ENCODE measurements around the gene ZNF138. TPM values are rescaled to one million over a fixed set of nuclear protein-coding genes. Genes with fewer than 3 reads are reported as not detected.

Gene ZNF138
- total RNA-seq, 1 experiment from 2014 or later, result 21.4 TPM

DNA sequence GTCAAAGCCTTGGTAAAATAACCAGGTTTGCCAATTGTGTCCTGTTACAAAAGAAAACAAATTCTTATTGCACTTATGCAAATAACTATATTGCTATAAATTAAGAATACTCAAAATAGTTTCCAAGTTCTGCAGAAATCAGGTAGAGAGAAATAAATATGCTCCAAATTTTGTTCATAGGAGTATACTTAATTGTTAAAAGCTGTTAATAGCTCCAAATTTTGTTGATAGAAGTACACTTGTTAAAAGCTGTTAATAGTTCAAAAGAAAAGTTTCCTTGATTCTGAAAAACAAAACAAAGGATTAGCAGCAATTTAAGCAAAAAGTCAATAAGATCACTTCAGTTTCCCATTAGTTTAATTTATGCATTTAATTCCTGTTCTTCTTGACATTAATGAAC, 46.4 kb upstream of the ZNF138 start (continued):
- TF ChIP-seq, protein P1, sequence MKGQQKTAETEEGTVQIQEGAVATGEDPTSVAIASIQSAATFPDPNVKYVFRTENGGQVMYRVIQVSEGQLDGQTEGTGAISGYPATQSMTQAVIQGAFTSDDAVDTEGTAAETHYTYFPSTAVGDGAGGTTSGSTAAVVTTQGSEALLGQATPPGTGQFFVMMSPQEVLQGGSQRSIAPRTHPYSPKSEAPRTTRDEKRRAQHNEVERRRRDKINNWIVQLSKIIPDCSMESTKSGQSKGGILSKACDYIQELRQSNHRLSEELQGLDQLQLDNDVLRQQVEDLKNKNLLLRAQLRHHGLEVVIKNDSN (CRISPR knock-in tag; IDR thresholded peaks at IDR 0.05), result no peak
- TF ChIP-seq, protein P2, sequence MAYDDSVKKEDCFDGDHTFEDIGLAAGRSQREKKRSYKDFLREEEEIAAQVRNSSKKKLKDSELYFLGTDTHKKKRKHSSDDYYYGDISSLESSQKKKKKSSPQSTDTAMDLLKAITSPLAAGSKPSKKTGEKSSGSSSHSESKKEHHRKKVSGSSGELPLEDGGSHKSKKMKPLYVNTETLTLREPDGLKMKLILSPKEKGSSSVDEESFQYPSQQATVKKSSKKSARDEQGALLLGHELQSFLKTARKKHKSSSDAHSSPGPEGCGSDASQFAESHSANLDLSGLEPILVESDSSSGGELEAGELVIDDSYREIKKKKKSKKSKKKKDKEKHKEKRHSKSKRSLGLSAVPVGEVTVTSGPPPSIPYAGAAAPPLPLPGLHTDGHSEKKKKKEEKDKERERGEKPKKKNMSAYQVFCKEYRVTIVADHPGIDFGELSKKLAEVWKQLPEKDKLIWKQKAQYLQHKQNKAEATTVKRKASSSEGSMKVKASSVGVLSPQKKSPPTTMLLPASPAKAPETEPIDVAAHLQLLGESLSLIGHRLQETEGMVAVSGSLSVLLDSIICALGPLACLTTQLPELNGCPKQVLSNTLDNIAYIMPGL (CRISPR knock-in tag; IDR thresholded peaks at IDR 0.05), result no peak
- TF ChIP-seq, protein P3, sequence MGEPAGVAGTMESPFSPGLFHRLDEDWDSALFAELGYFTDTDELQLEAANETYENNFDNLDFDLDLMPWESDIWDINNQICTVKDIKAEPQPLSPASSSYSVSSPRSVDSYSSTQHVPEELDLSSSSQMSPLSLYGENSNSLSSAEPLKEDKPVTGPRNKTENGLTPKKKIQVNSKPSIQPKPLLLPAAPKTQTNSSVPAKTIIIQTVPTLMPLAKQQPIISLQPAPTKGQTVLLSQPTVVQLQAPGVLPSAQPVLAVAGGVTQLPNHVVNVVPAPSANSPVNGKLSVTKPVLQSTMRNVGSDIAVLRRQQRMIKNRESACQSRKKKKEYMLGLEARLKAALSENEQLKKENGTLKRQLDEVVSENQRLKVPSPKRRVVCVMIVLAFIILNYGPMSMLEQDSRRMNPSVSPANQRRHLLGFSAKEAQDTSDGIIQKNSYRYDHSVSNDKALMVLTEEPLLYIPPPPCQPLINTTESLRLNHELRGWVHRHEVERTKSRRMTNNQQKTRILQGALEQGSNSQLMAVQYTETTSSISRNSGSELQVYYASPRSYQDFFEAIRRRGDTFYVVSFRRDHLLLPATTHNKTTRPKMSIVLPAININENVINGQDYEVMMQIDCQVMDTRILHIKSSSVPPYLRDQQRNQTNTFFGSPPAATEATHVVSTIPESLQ (CRISPR knock-in tag; IDR thresholded peaks at IDR 0.05), result no peak
- TF ChIP-seq, protein P4, sequence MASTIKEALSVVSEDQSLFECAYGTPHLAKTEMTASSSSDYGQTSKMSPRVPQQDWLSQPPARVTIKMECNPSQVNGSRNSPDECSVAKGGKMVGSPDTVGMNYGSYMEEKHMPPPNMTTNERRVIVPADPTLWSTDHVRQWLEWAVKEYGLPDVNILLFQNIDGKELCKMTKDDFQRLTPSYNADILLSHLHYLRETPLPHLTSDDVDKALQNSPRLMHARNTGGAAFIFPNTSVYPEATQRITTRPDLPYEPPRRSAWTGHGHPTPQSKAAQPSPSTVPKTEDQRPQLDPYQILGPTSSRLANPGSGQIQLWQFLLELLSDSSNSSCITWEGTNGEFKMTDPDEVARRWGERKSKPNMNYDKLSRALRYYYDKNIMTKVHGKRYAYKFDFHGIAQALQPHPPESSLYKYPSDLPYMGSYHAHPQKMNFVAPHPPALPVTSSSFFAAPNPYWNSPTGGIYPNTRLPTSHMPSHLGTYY (CRISPR knock-in tag; IDR thresholded peaks at IDR 0.05), result no peak
- TF ChIP-seq TP53 (CRISPR knock-in tag; IDR thresholded peaks at IDR 0.05), result no peak

DNA sequence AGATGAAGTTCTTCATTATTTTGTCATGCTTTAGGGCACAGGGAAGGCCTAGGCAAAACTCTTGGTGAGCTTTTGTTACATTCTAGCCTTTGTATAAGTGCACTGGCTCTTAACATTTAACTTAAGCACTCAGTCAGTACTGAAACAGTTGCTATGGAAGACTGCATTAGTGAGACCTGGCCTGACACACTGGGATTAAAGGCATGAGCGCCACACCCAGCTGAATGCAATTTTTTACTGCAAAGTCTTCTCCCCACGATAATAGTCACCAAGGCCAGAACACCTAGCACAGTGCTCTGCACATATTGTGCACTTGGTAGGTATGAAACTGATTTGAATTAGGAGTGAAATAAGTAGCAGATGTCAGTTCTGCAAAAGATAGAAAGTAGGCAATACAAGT, 41.2 kb upstream of the ZNF138 start:
- CTCF ChIA-PET, result no interaction called here
- Mint-ChIP-seq H3K27ac (no peak overlapping the region), H3K4me3 (no peak overlapping the region), H3K27me3 (ENCODE audit: low read depth) (no peaks in the 10 kb centered on the region; the same call in 1 of the 2 replicates), H3K9me3 (peaks cover 56% of the 10 kb centered on the region), H3K4me1 (no peaks in the 10 kb centered on the region), H3K36me3 (peaks cover 37% of the 10 kb centered on the region)
- ATAC-seq (no peak), DNase-seq (ENCODE audit: low spot score) (no peak)
- POLR2A ChIA-PET, result no interaction called here
- TF ChIP-seq, protein P5, sequence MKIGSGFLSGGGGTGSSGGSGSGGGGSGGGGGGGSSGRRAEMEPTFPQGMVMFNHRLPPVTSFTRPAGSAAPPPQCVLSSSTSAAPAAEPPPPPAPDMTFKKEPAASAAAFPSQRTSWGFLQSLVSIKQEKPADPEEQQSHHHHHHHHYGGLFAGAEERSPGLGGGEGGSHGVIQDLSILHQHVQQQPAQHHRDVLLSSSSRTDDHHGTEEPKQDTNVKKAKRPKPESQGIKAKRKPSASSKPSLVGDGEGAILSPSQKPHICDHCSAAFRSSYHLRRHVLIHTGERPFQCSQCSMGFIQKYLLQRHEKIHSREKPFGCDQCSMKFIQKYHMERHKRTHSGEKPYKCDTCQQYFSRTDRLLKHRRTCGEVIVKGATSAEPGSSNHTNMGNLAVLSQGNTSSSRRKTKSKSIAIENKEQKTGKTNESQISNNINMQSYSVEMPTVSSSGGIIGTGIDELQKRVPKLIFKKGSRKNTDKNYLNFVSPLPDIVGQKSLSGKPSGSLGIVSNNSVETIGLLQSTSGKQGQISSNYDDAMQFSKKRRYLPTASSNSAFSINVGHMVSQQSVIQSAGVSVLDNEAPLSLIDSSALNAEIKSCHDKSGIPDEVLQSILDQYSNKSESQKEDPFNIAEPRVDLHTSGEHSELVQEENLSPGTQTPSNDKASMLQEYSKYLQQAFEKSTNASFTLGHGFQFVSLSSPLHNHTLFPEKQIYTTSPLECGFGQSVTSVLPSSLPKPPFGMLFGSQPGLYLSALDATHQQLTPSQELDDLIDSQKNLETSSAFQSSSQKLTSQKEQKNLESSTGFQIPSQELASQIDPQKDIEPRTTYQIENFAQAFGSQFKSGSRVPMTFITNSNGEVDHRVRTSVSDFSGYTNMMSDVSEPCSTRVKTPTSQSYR (CRISPR knock-in tag; IDR thresholded peaks at IDR 0.05), result no peak
- TF ChIP-seq ZNF416 (CRISPR knock-in tag; IDR thresholded peaks at IDR 0.05) (no peak), FOXK1 (CRISPR knock-in tag; IDR thresholded peaks at IDR 0.05) (no peak), OVOL2 (CRISPR knock-in tag; IDR thresholded peaks at IDR 0.05; ENCODE audit: borderline replicate concordance) (no peak), ZNF121 (CRISPR knock-in tag; IDR thresholded peaks at IDR 0.05) (no peak), NFE2L1 (CRISPR knock-in tag; IDR thresholded peaks at IDR 0.05) (no peak)
- TF ChIP-seq, protein P6, sequence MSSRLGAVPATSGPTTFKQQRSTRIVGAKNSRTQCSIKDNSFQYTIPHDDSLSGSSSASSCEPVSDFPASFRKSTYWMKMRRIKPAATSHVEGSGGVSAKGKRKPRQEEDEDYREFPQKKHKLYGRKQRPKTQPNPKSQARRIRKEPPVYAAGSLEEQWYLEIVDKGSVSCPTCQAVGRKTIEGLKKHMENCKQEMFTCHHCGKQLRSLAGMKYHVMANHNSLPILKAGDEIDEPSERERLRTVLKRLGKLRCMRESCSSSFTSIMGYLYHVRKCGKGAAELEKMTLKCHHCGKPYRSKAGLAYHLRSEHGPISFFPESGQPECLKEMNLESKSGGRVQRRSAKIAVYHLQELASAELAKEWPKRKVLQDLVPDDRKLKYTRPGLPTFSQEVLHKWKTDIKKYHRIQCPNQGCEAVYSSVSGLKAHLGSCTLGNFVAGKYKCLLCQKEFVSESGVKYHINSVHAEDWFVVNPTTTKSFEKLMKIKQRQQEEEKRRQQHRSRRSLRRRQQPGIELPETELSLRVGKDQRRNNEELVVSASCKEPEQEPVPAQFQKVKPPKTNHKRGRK (CRISPR knock-in tag; IDR thresholded peaks at IDR 0.05; ENCODE audit: borderline replicate concordance), result no peak
- TF ChIP-seq, protein P7, sequence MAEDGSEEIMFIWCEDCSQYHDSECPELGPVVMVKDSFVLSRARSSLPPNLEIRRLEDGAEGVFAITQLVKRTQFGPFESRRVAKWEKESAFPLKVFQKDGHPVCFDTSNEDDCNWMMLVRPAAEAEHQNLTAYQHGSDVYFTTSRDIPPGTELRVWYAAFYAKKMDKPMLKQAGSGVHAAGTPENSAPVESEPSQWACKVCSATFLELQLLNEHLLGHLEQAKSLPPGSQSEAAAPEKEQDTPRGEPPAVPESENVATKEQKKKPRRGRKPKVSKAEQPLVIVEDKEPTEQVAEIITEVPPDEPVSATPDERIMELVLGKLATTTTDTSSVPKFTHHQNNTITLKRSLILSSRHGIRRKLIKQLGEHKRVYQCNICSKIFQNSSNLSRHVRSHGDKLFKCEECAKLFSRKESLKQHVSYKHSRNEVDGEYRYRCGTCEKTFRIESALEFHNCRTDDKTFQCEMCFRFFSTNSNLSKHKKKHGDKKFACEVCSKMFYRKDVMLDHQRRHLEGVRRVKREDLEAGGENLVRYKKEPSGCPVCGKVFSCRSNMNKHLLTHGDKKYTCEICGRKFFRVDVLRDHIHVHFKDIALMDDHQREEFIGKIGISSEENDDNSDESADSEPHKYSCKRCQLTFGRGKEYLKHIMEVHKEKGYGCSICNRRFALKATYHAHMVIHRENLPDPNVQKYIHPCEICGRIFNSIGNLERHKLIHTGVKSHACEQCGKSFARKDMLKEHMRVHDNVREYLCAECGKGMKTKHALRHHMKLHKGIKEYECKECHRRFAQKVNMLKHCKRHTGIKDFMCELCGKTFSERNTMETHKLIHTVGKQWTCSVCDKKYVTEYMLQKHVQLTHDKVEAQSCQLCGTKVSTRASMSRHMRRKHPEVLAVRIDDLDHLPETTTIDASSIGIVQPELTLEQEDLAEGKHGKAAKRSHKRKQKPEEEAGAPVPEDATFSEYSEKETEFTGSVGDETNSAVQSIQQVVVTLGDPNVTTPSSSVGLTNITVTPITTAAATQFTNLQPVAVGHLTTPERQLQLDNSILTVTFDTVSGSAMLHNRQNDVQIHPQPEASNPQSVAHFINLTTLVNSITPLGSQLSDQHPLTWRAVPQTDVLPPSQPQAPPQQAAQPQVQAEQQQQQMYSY (CRISPR knock-in tag; IDR thresholded peaks at IDR 0.05), result no peak
- TF ChIP-seq, protein P8, sequence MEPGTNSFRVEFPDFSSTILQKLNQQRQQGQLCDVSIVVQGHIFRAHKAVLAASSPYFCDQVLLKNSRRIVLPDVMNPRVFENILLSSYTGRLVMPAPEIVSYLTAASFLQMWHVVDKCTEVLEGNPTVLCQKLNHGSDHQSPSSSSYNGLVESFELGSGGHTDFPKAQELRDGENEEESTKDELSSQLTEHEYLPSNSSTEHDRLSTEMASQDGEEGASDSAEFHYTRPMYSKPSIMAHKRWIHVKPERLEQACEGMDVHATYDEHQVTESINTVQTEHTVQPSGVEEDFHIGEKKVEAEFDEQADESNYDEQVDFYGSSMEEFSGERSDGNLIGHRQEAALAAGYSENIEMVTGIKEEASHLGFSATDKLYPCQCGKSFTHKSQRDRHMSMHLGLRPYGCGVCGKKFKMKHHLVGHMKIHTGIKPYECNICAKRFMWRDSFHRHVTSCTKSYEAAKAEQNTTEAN (CRISPR knock-in tag; IDR thresholded peaks at IDR 0.05), result no peak
- TF ChIP-seq, protein P9, sequence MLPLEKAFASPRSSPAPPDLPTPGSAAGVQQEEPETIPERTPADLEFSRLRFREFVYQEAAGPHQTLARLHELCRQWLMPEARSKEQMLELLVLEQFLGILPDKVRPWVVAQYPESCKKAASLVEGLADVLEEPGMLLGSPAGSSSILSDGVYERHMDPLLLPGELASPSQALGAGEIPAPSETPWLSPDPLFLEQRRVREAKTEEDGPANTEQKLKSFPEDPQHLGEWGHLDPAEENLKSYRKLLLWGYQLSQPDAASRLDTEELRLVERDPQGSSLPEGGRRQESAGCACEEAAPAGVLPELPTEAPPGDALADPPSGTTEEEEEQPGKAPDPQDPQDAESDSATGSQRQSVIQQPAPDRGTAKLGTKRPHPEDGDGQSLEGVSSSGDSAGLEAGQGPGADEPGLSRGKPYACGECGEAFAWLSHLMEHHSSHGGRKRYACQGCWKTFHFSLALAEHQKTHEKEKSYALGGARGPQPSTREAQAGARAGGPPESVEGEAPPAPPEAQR (CRISPR knock-in tag; IDR thresholded peaks at IDR 0.05), result no peak
- TF ChIP-seq, protein P10, sequence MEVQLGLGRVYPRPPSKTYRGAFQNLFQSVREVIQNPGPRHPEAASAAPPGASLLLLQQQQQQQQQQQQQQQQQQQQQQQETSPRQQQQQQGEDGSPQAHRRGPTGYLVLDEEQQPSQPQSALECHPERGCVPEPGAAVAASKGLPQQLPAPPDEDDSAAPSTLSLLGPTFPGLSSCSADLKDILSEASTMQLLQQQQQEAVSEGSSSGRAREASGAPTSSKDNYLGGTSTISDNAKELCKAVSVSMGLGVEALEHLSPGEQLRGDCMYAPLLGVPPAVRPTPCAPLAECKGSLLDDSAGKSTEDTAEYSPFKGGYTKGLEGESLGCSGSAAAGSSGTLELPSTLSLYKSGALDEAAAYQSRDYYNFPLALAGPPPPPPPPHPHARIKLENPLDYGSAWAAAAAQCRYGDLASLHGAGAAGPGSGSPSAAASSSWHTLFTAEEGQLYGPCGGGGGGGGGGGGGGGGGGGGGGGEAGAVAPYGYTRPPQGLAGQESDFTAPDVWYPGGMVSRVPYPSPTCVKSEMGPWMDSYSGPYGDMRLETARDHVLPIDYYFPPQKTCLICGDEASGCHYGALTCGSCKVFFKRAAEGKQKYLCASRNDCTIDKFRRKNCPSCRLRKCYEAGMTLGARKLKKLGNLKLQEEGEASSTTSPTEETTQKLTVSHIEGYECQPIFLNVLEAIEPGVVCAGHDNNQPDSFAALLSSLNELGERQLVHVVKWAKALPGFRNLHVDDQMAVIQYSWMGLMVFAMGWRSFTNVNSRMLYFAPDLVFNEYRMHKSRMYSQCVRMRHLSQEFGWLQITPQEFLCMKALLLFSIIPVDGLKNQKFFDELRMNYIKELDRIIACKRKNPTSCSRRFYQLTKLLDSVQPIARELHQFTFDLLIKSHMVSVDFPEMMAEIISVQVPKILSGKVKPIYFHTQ (CRISPR knock-in tag; IDR thresholded peaks at IDR 0.05), result no peak
